Kidney glomerular epithelial cell (primary cell): Measurements from ENCODE around the gene CYP27A1.

Experiments used
- DNase-seq: peaks from one replicate; lab custom pipeline; 2025; lab: John Stamatoyannopoulos, UW

The CYP27A1 gene

DNA sequence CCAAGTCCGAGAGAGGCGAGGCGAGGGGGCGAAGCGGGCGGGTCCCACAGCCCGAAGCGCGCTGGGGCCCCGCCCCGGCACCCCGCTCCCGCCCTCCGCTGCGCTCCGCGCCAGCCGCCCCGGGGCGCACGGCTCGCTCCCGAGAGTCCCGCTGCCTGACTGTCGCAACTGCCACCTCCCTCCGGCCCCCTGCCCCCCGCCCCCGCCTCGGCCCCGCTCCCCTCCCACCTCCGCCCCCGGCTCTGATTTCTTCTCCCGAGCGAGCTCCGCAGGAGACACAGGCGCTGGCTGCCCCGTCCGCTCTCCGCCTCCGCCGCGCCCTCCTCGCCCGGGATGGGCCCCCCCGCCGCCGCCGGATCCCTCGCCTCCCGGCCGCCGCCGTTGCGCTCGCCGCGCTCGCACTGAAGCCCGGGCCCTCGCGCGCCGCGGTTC lies 77.6 kb downstream of the CYP27A1 start, which contains the start of gene WNT6:
TSS of gene WNT6 (plus strand) at position 250 of the 432 bp plus-strand sequence. CDS start 233 bp downstream, outside the sequence.
- DNase-seq: no peak

DNA sequence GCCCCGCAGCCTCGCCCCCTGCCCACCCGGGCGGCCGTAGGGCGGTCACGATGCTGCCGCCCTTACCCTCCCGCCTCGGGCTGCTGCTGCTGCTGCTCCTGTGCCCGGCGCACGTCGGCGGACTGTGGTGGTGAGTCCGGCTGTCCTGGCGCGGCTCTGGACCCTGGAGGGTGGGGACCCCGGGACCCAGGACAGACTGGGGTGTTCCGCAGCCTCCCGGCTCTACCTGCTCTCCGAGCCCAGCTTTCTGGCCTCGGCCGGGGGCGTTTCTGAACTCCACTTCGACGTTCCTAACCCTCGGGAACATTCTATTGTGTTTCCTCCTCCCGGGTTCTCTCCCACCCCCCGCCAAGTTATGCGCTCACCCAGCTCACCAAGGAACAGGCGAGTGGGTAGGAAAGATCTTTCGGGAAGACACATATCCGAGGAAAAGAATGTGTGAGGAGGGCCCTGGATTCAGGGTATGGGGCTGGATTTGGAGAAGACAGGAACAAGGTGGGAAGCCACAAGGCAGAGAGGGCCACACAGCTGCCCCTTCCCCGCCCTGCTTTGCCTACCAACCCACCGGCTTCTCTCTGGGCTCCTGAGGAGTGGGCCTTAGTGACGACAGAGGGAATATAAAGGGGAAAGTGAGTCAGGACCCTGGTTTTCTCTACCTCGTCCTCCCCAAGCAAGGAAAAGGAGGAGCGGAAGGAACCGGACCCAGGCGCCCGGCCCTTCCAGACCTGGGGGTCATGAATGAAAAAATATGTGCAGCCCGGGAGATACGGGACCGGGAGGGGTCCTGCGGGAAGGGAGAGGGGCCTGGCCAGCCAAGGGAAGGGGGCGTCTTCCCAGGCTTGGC lies 78.3 kb downstream of the CYP27A1 start:
- DNase-seq: no peak

DNA sequence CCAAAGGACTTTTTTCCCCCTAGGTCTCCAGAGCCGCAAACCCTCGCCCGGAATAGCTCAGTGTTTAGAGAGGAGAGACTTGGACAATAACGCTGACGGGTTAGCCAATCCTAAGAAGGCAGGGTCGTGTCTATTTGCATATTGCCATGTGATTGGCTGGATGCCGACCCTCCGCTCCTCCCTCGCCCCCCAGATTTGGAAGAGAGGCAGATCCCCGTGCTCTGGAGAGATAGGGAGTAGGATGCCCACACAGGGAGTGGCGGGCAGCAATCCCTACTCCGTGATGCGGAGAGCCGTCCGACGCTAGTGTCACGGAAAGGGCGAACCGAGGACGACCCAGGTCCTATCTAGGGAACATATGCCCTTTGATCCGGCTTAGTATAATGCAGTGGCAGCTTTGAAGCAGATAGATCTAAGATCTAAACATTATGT lies 79.0 kb downstream of the CYP27A1 start:
- peak; percentile 33 for DNase-seq

DNA sequence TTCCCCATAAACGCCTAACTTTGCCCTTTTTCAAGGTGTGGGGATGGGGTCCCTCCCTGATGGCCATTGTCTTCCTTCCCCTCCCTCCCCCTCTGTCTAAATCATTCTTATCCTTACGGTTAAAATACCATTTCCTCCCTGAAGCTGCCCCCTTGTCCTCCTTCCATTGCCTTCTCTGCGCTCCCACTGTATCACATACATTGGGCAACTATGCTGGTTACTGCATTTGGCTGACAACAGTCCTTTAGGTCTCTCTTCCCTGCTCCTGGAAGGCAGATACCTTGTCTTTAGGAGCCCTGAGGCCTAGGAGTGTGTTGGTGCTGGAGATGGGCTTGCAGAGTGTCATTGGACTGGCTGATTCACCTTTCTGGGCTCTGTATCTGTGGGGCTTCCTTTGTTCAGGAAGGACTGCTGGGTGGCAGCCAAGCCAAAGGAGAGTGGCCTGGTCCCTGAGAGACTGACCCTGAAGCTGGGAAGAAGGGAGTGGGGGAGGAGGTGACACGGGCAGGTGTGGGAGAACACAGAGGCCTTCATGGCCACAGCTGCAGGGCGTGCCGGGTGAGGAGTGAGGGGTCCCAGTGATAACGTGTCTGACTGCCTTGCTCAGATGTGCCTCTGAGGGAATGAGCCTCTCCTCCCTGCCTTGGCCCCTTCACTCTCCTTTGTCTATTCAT lies 79.8 kb downstream of the CYP27A1 start:
- DNase-seq: no peak

DNA sequence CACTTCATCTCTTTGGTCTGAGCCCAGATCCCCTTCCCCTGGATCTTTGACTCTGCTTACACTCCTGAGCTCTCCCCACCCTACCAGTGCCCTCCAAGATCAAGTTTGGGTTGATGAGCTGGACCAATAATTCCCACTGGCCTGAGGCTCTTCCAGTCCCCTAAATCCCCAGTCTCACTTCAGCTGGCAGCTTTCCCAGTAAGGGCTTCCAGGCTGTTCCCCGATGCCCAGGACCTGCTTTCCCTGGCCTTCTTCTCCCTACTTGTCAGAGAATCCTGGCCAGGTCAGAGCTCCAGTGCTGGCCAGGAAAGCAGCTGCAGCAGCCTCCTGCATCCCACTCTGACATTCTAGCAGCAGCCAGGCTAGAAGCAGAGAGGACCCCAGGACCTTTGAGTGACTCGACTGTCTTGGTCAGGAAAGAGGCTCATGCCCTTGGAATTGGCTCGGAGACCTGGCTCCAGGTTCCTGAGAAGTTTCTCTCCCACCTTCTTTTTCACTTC lies 81.1 kb downstream of the CYP27A1 start:
- DNase-seq: no peak
